Prostate gland (tissue), 2 donors: ENCODE measurements around the gene TMEM91. TPM values are rescaled to one million over a fixed set of nuclear protein-coding genes. Genes with fewer than 3 reads are reported as not detected.
A peak's percentile ranks its signal among the peaks of the same experiment; 100 is the strongest.

ENCODE experiments used
- DNase-seq: peaks from one replicate; pipeline ENCODE4 v3.0.0-alpha.2; 2019; ENCODE audit warnings: low spot score
- H3K27ac ChIP-seq, 2 donors: fragments of 200-600 bp; sonication (generic); 2 replicates each; pipeline ENCODE4 v1.5.1; 2017 to 2019
- H3K27me3 ChIP-seq: fragments of 200-600 bp; sonication (generic); replicated peaks from 2 replicates; pipeline ENCODE4 v1.5.1; 2019; ENCODE audit not compliant: insufficient read depth
- H3K36me3 ChIP-seq, 2 donors: fragments of 200-600 bp; sonication (generic); 1 replicate in 1 of 2; 2 replicates in 1 of 2; pipeline versions ENCODE4 v1.5.1 to v1.8.1; 2017 to 2019
- H3K4me1 ChIP-seq: fragments of 200-600 bp; sonication (generic); replicated peaks from 2 replicates; pipeline ENCODE4 v1.5.1; 2019
- H3K4me3 ChIP-seq, 2 donors: fragments of 200-600 bp; sonication (generic); 2 replicates each; pipeline ENCODE4 v1.5.1; 2017 to 2019
- H3K9me3 ChIP-seq: fragments of 200-600 bp; sonication (generic); 2 replicates; pipeline ENCODE4 v1.5.1; 2017
- CTCF ChIP-seq, 4 experiments: fragments of 200-600 bp in 2 of 4; fragments of 450-650 bp in 2 of 4; sonication (generic) in 2 of 4; IDR thresholded peaks; 1 replicate in 3 of 4; 2 replicates in 1 of 4; pipeline ENCODE4 v1.5.1; 2016 to 2019; ENCODE audit warnings: antibody characterized with exemption in 4 of 4, mild to moderate bottlenecking in 2 of 4, moderate library complexity in 2 of 4
- POLR2A ChIP-seq: fragments of 450-650 bp; IDR thresholded peaks from one replicate; pipeline ENCODE4 v1.6.1; 2016; ENCODE audit warnings: antibody characterized with exemption, mild to moderate bottlenecking
- POLR2AphosphoS5 ChIP-seq: sonication (generic); formaldehyde crosslinking; IDR thresholded peaks from one replicate; pipeline ENCODE4 v1.6.1; 2017; ENCODE audit warnings: antibody characterized with exemption
- WGBS: methylation state at CpG from one replicate; pipeline ENCODE4 v1.1.5; 2018; 5-methylcytosine and 5-hydroxymethylcytosine counted together
- intact Hi-C: fragments of 100-400 bp; cut with DNase I; formaldehyde crosslinking; loops from one replicate; pipeline ENCODE4 v1.14.2; 2022
- total RNA-seq, 2 donors: library from RNA; depleted of rRNA; stranded (reverse); fragments of >200 nt; gene quantifications; one replicate each; pipeline ENCODE4 v1.1.0, GENCODE V29; 2016

TMEM91 gene
- total RNA-seq, 2 donors from 2014 or later, result 15.7 to 19.7 TPM

- intact Hi-C loops, result no loop called here
- H3K4me1 ChIP-seq, result peaks cover 4% of the 10 kb centered on the region
- H3K9me3 ChIP-seq, result no peaks in the 10 kb centered on the region
- H3K36me3 ChIP-seq, result no peaks in the 10 kb centered on the region
- TF ChIP-seq POLR2AphosphoS5 (no peak), CTCF (IDR thresholded peaks at IDR 0.05) (no peak), POLR2A (no peak)
- DNase-seq, result no peak
- H3K4me3 ChIP-seq, result no peak overlapping the region
- WGBS, result 80% methylated on average over 6 of the region's 6 CpGs
- H3K27me3 ChIP-seq, result no peaks in the 10 kb centered on the region
- H3K27ac ChIP-seq, result no peak overlapping the region
Measured at GRCh38 chr19:41430922-41431321, 54.6 kb downstream of the TMEM91 start.

- Histone ChIP-seq H3K36me3 (no peaks in the 10 kb centered on the region), H3K9me3 (no peaks in the 10 kb centered on the region), H3K27ac (no peak overlapping the region), H3K4me1 (peaks cover 4% of the 10 kb centered on the region), H3K27me3 (no peaks in the 10 kb centered on the region), H3K4me3 (no peak overlapping the region)
- intact Hi-C loops, result no loop called here
- peak in 1 of 4 experiments; percentile 39 for TF ChIP-seq CTCF (IDR thresholded peaks at IDR 0.05)
- TF ChIP-seq POLR2AphosphoS5, result no peak
- WGBS, result 73% methylated on average over 23 of the region's 23 CpGs
- no peak for DNase-seq
Measured at GRCh38 chr19:41431426-41432386, 55.4 kb downstream of the TMEM91 start.

GRCh38 chr19:41433171-41433570, 56.8 kb downstream of the TMEM91 start:
- peaks cover 2% of the 10 kb centered on the region for H3K4me1 ChIP-seq
- TF ChIP-seq CTCF (IDR thresholded peaks at IDR 0.05), result no peak
- TF ChIP-seq POLR2AphosphoS5, result no peak
- no peak for TF ChIP-seq POLR2A
- H3K27ac ChIP-seq, result no peak overlapping the region
- no peak overlapping the region for H3K4me3 ChIP-seq
- H3K27me3 ChIP-seq, result no peaks in the 10 kb centered on the region
- DNase-seq, result no peak
- H3K9me3 ChIP-seq, result no peaks in the 10 kb centered on the region
- H3K36me3 ChIP-seq, result no peaks in the 10 kb centered on the region
- WGBS, result 83% methylated on average over 18 of the region's 18 CpGs
- intact Hi-C loops, result no loop called here

Other genes starting within 250 kb of the TMEM91 start
- gene CYP2S1, start 183.3 kb upstream of the TMEM91 start, total RNA-seq, result 1 to 10 TPM; 1.1 to 4.2 TPM
- 100 to 1,000 TPM in 1 of 2 donors, 10 to 100 TPM in 1; 26.1 to 168 TPM for gene AXL, start 157.3 kb upstream of the TMEM91 start, total RNA-seq
- gene HNRNPUL1, start 112.2 kb upstream of the TMEM91 start, total RNA-seq, result 100 to 1,000 TPM; 133 to 183 TPM
- gene CCDC97, start 66.4 kb upstream of the TMEM91 start, total RNA-seq, result 10 to 100 TPM; 21.0 to 34.4 TPM
- 10 to 100 TPM in 1 of 2 donors, 1 to 10 TPM in 1; 9.7 to 32.4 TPM for gene TGFB1, start 22.6 kb upstream of the TMEM91 start, total RNA-seq
- 10 to 100 TPM; 10.7 to 17.1 TPM for gene B9D2, start 12.4 kb upstream of the TMEM91 start, total RNA-seq
- gene EXOSC5, start 20.8 kb downstream of the TMEM91 start, total RNA-seq, result 10 to 100 TPM; 29.6 to 34.0 TPM
- 10 to 100 TPM; 69.0 to 72.5 TPM for gene BCKDHA, start 21.3 kb downstream of the TMEM91 start, total RNA-seq
- 10 to 100 TPM in 1 of 2 donors, 1 to 10 TPM in 1; 9.4 to 11.6 TPM for gene B3GNT8, start 50.8 kb downstream of the TMEM91 start, total RNA-seq
- 10 to 100 TPM; 42.4 to 42.9 TPM for gene DMAC2, start 63.4 kb downstream of the TMEM91 start, total RNA-seq
- gene ERICH4, start 66.6 kb downstream of the TMEM91 start, total RNA-seq, result not detected
- 1 to 10 TPM in 1 of 2 donors, not detected in 1; 1.5 TPM for gene CEACAM21, start 199.6 kb downstream of the TMEM91 start, total RNA-seq